ENCODE results near the gene KIAA0408. TPM values are rescaled to one million over a fixed set of nuclear protein-coding genes. Genes with fewer than 3 reads are reported as not detected.
A peak's percentile ranks its signal among the peaks of the same experiment; 100 is the strongest.

Gene KIAA0408
- total RNA-seq, 1 experiment from 2014 or later: 3.1 TPM

- H3K79me1 ChIP-seq (ENCODE audit: insufficient read depth, low read depth, low read length, poor library complexity, severe bottlenecking): no peaks in the 10 kb centered on the region
Observed at GRCh38 chr6:127456465-127456864, 2.7 kb downstream of the KIAA0408 start.

More at GRCh38 chr6:127456465-127456864, 2.7 kb downstream of the KIAA0408 start:
- Histone ChIP-seq H2BK15ac (ENCODE audit: low read depth, low read length) (no peak overlapping the region), H4K8ac (replicated peaks; ENCODE audit: insufficient read length, low read depth, low read length) (no peak overlapping the region), H3K56ac (ENCODE audit: insufficient read length, low read depth, low read length) (no peak overlapping the region), H3K9me3 (ENCODE audit: control insufficient read depth, low read depth, low read length) (no peaks in the 10 kb centered on the region), H3K4me1 (ENCODE audit: insufficient read depth, low read length) (no peaks in the 10 kb centered on the region; the same call in 1 of the 2 replicates), H2BK120ac (ENCODE audit: low read depth, low read length, poor library complexity, severe bottlenecking) (no peak overlapping the region), H4K91ac (ENCODE audit: insufficient read length, low read depth, low read length) (no peak overlapping the region), H3K23me2 (ENCODE audit: insufficient read length, low read depth, low read length, poor library complexity, severe bottlenecking) (no peaks in the 10 kb centered on the region), H3K4me2 (ENCODE audit: insufficient read depth, insufficient read length, low read length) (no peak overlapping the region), H3K4ac (ENCODE audit: low read depth, low read length) (no peak overlapping the region), H4K5ac (ENCODE audit: insufficient read length, low read depth, low read length) (no peak overlapping the region), H3K9ac (ENCODE audit: extremely low read depth, insufficient read length, low read length) (no peak overlapping the region), H2AFZ (ENCODE audit: low read length) (no peak overlapping the region), H2BK5ac (ENCODE audit: insufficient read length, low read length) (no peak overlapping the region), H2AK5ac (ENCODE audit: insufficient read length, low read length) (no peak overlapping the region), H4K20me1 (ENCODE audit: control insufficient read depth, insufficient read depth, insufficient read length) (no peaks in the 10 kb centered on the region), H3K79me2 (ENCODE audit: insufficient read depth, low read length) (no peaks in the 10 kb centered on the region), H3K18ac (ENCODE audit: insufficient read length, low read depth, low read length) (no peak overlapping the region), H3K27me3 (ENCODE audit: insufficient read depth, low read length) (no peaks in the 10 kb centered on the region), H3K14ac (ENCODE audit: insufficient read depth, low read length) (no peak overlapping the region), H3K23ac (ENCODE audit: insufficient read length, low read depth, low read length) (no peak overlapping the region), H3K27ac (ENCODE audit: insufficient read length, low read depth, low read length) (no peak overlapping the region), H3T11ph (ENCODE audit: low read length) (no peak overlapping the region), H2BK12ac (ENCODE audit: insufficient read length, low read depth, low read length) (no peak overlapping the region), H2BK20ac (ENCODE audit: low read depth, low read length, poor library complexity, severe bottlenecking) (no peak overlapping the region)
- Mint-ChIP-seq H3K36me3 (ENCODE audit: insufficient read depth in 1 of 3, low read depth in 3 of 3) (no peaks in the 10 kb centered on the region; a peak in 2 of 7 replicates), H3K4me3 (no peak overlapping the region), H3K9me3 (no peaks in the 10 kb centered on the region), H3K4me1 (peaks cover 31 to 33% of the 10 kb centered on the region in 2 experiments), H3K27me3 (ENCODE audit: low read depth) (no peaks in the 10 kb centered on the region), H3K27ac (peak overlapping the region in 2 of 3 experiments; percentile 23 to 45; a peak in 2 of 7 replicates)
- DNase-seq: no peak
- no peak for TF ChIP-seq CTCF (conservative IDR thresholded peaks at IDR 0.05)
- WGBS (ENCODE audit: extremely low coverage, insufficient read length, low lambda C conversion rate): no CpG with 5 or more reads among the region's 3 CpGs

Measured in H9 (cell line).